Measurements from ENCODE around the gene SELENOI.
A peak's percentile ranks its signal among the peaks of the same experiment; 100 is the strongest.
"Not testable (repeated sequence)": the region's sequence is repeated elsewhere in the genome, so short reads cannot be mapped to it uniquely, and the experiment has no call there.

SELENOI gene

GRCh38 chr2:26363323-26363722, 17.4 kb downstream of the SELENOI start:
- H3K4me3 Mint-ChIP-seq: no peak overlapping the region
- no peak overlapping the region for H3K27ac Mint-ChIP-seq
- H3K4me1 Mint-ChIP-seq (ENCODE audit: low read depth): peaks cover 39% of the 10 kb centered on the region
- no peaks in the 10 kb centered on the region for H3K27me3 Mint-ChIP-seq
- peaks cover 12% of the 10 kb centered on the region for H3K36me3 Mint-ChIP-seq
- no peaks in the 10 kb centered on the region for H3K9me3 Mint-ChIP-seq (ENCODE audit: low read depth)

- Mint-ChIP-seq H3K27ac (no peak overlapping the region), H3K27me3 (no peaks in the 10 kb centered on the region), H3K9me3 (ENCODE audit: low read depth) (no peaks in the 10 kb centered on the region), H3K4me3 (no peak overlapping the region), H3K36me3 (peaks cover 10% of the 10 kb centered on the region), H3K4me1 (ENCODE audit: low read depth) (peaks cover 33% of the 10 kb centered on the region)
These were observed 18.0 kb downstream of the SELENOI start for GRCh38 chr2:26363958-26364357.

- H3K27ac Mint-ChIP-seq: no peak overlapping the region
- H3K36me3 Mint-ChIP-seq: peaks cover 16% of the 10 kb centered on the region
- H3K9me3 Mint-ChIP-seq (ENCODE audit: low read depth): no peaks in the 10 kb centered on the region
- no peaks in the 10 kb centered on the region for H3K27me3 Mint-ChIP-seq
- H3K4me1 Mint-ChIP-seq (ENCODE audit: low read depth): peaks cover 27% of the 10 kb centered on the region
- H3K4me3 Mint-ChIP-seq: no peak overlapping the region
These were observed 18.7 kb downstream of the SELENOI start for GRCh38 chr2:26364669-26365068.

- Mint-ChIP-seq H3K4me1 (ENCODE audit: low read depth) (peaks cover 13% of the 10 kb centered on the region), H3K27ac (no peak overlapping the region)
These were observed 21.0 kb downstream of the SELENOI start for GRCh38 chr2:26366957-26367356.

GRCh38 chr2:26369664-26370063, 23.7 kb downstream of the SELENOI start:
- H3K27me3 Mint-ChIP-seq; H3K27ac Mint-ChIP-seq; H3K4me3 Mint-ChIP-seq; H3K9me3 Mint-ChIP-seq (ENCODE audit: low read depth); H3K4me1 Mint-ChIP-seq (ENCODE audit: low read depth): not testable (repeated sequence)
- peaks cover 23% of the 10 kb centered on the region for H3K36me3 Mint-ChIP-seq

More at GRCh38 chr2:26366957-26367356, 21.0 kb downstream of the SELENOI start:
- no peak overlapping the region for H3K4me3 Mint-ChIP-seq
- peaks cover 13% of the 10 kb centered on the region for H3K36me3 Mint-ChIP-seq
- no peaks in the 10 kb centered on the region for H3K9me3 Mint-ChIP-seq (ENCODE audit: low read depth)
- no peaks in the 10 kb centered on the region for H3K27me3 Mint-ChIP-seq

GRCh38 chr2:26370909-26371308, 25.0 kb downstream of the SELENOI start:
- H3K9me3 Mint-ChIP-seq (ENCODE audit: low read depth); H3K27me3 Mint-ChIP-seq; H3K4me1 Mint-ChIP-seq (ENCODE audit: low read depth); H3K4me3 Mint-ChIP-seq; H3K27ac Mint-ChIP-seq: not testable (repeated sequence)
- H3K36me3 Mint-ChIP-seq: peaks cover 26% of the 10 kb centered on the region

GRCh38 chr2:26376799-26377198, 30.9 kb downstream of the SELENOI start:
- Mint-ChIP-seq H3K4me1 (ENCODE audit: low read depth) (peaks cover 17% of the 10 kb centered on the region), H3K27me3 (no peaks in the 10 kb centered on the region), H3K4me3 (no peak overlapping the region), H3K9me3 (ENCODE audit: low read depth) (no peaks in the 10 kb centered on the region), H3K27ac (no peak overlapping the region), H3K36me3 (peaks cover 29% of the 10 kb centered on the region)

GRCh38 chr2:26380281-26380680, 34.3 kb downstream of the SELENOI start:
- H3K36me3 Mint-ChIP-seq: peaks cover 16% of the 10 kb centered on the region
- H3K4me1 Mint-ChIP-seq (ENCODE audit: low read depth): peaks cover 17% of the 10 kb centered on the region
- H3K27me3 Mint-ChIP-seq: no peaks in the 10 kb centered on the region
- H3K27ac Mint-ChIP-seq: no peak overlapping the region
- no peaks in the 10 kb centered on the region for H3K9me3 Mint-ChIP-seq (ENCODE audit: low read depth)
- no peak overlapping the region for H3K4me3 Mint-ChIP-seq

- no peaks in the 10 kb centered on the region for H3K27me3 Mint-ChIP-seq
- H3K36me3 Mint-ChIP-seq: peaks cover 12% of the 10 kb centered on the region
- H3K4me3 Mint-ChIP-seq: no peak overlapping the region
- H3K4me1 Mint-ChIP-seq (ENCODE audit: low read depth): peaks cover 6% of the 10 kb centered on the region
- H3K9me3 Mint-ChIP-seq (ENCODE audit: low read depth): no peaks in the 10 kb centered on the region
- no peak overlapping the region for H3K27ac Mint-ChIP-seq
These were observed 36.6 kb downstream of the SELENOI start for GRCh38 chr2:26382564-26382963.

GRCh38 chr2:26384183-26384582, 38.2 kb downstream of the SELENOI start:
- no peaks in the 10 kb centered on the region for H3K4me1 Mint-ChIP-seq (ENCODE audit: low read depth)
- peaks cover 4% of the 10 kb centered on the region for H3K36me3 Mint-ChIP-seq
- H3K4me3 Mint-ChIP-seq: no peak overlapping the region
- H3K27ac Mint-ChIP-seq: no peak overlapping the region
- H3K9me3 Mint-ChIP-seq (ENCODE audit: low read depth): no peaks in the 10 kb centered on the region
- no peaks in the 10 kb centered on the region for H3K27me3 Mint-ChIP-seq

- Mint-ChIP-seq H3K36me3 (peaks cover 4% of the 10 kb centered on the region), H3K4me3 (no peak overlapping the region), H3K9me3 (ENCODE audit: low read depth) (no peaks in the 10 kb centered on the region), H3K4me1 (ENCODE audit: low read depth) (no peaks in the 10 kb centered on the region), H3K27me3 (no peaks in the 10 kb centered on the region), H3K27ac (no peak overlapping the region)
These were observed 38.7 kb downstream of the SELENOI start for GRCh38 chr2:26384597-26384996.

GRCh38 chr2:26387189-26387588, 41.2 kb downstream of the SELENOI start:
- H3K27me3 Mint-ChIP-seq: no peaks in the 10 kb centered on the region
- no peaks in the 10 kb centered on the region for H3K9me3 Mint-ChIP-seq (ENCODE audit: low read depth)
- H3K4me3 Mint-ChIP-seq: no peak overlapping the region
- no peak overlapping the region for H3K27ac Mint-ChIP-seq
- no peaks in the 10 kb centered on the region for H3K4me1 Mint-ChIP-seq (ENCODE audit: low read depth)
- peaks cover 8% of the 10 kb centered on the region for H3K36me3 Mint-ChIP-seq

- Mint-ChIP-seq H3K4me1 (ENCODE audit: low read depth) (peaks cover 25% of the 10 kb centered on the region), H3K27me3 (no peaks in the 10 kb centered on the region), H3K27ac (no peak overlapping the region), H3K4me3 (no peak overlapping the region), H3K9me3 (ENCODE audit: low read depth) (no peaks in the 10 kb centered on the region), H3K36me3 (peaks cover 5% of the 10 kb centered on the region)
These were observed 48.8 kb downstream of the SELENOI start for GRCh38 chr2:26394694-26395093.

GRCh38 chr2:26395394-26395793, 49.5 kb downstream of the SELENOI start:
- Mint-ChIP-seq H3K27ac (no peak overlapping the region), H3K4me1 (ENCODE audit: low read depth) (peaks cover 29% of the 10 kb centered on the region), H3K4me3 (no peak overlapping the region), H3K27me3 (no peaks in the 10 kb centered on the region), H3K36me3 (peaks cover 2% of the 10 kb centered on the region), H3K9me3 (ENCODE audit: low read depth) (no peaks in the 10 kb centered on the region)

- peak overlapping the region; percentile 20 for H3K4me3 Mint-ChIP-seq
- peaks cover 32% of the 10 kb centered on the region for H3K4me1 Mint-ChIP-seq (ENCODE audit: low read depth)
- H3K27ac Mint-ChIP-seq: peak overlapping the region; percentile 73
- H3K27me3 Mint-ChIP-seq: no peaks in the 10 kb centered on the region
- H3K36me3 Mint-ChIP-seq: peaks cover 2% of the 10 kb centered on the region
- H3K9me3 Mint-ChIP-seq (ENCODE audit: low read depth): no peaks in the 10 kb centered on the region
These were observed 50.9 kb downstream of the SELENOI start for GRCh38 chr2:26396734-26397298.

GRCh38 chr2:26399771-26400376, 53.9 kb downstream of the SELENOI start:
- H3K27ac Mint-ChIP-seq: no peak overlapping the region
- H3K36me3 Mint-ChIP-seq: peaks cover 2% of the 10 kb centered on the region
- H3K4me1 Mint-ChIP-seq (ENCODE audit: low read depth): peaks cover 32% of the 10 kb centered on the region
- H3K4me3 Mint-ChIP-seq: no peak overlapping the region
- peaks cover 1% of the 10 kb centered on the region for H3K27me3 Mint-ChIP-seq
- H3K9me3 Mint-ChIP-seq (ENCODE audit: low read depth): no peaks in the 10 kb centered on the region
